HG02884 (cell line): Measurements from ENCODE around the gene TMPRSS9.

Source experiments
- ATAC-seq: cut with Tn5 transposase; IDR thresholded peaks from one replicate; pipeline ENCODE4 v1.9.1; 2021; ENCODE audit warnings: mild to moderate bottlenecking, moderate library complexity; ENCODE audit not compliant: unreplicated experiment

TMPRSS9 gene

GRCh38 chr19:2431318-2432055 is 71.4 kb downstream of the TMPRSS9 start:
- no peak for ATAC-seq

- no peak for ATAC-seq
Observed at GRCh38 chr19:2432131-2432848, 72.2 kb downstream of the TMPRSS9 start.

- ATAC-seq, result no peak
Observed at GRCh38 chr19:2433854-2434253, 73.8 kb downstream of the TMPRSS9 start.

- ATAC-seq, result no peak
Observed at GRCh38 chr19:2434267-2434666, 74.2 kb downstream of the TMPRSS9 start.

- ATAC-seq, result no peak
Observed at GRCh38 chr19:2434721-2435265, 74.7 kb downstream of the TMPRSS9 start.

GRCh38 chr19:2436384-2436783 is 76.3 kb downstream of the TMPRSS9 start:
- no peak for ATAC-seq

- ATAC-seq, result no peak
Observed at GRCh38 chr19:2436926-2437325, 76.9 kb downstream of the TMPRSS9 start.

GRCh38 chr19:2438178-2438577 is 78.1 kb downstream of the TMPRSS9 start:
- no peak for ATAC-seq

- no peak for ATAC-seq
Observed at GRCh38 chr19:2440515-2440914, 80.5 kb downstream of the TMPRSS9 start.

GRCh38 chr19:2441096-2441752 is 81.2 kb downstream of the TMPRSS9 start:
- no peak for ATAC-seq

GRCh38 chr19:2443116-2443784 is 83.2 kb downstream of the TMPRSS9 start:
- ATAC-seq, result no peak

- ATAC-seq, result no peak
Observed at GRCh38 chr19:2443785-2444182, 83.7 kb downstream of the TMPRSS9 start.

GRCh38 chr19:2444251-2445002 is 84.4 kb downstream of the TMPRSS9 start:
- ATAC-seq, result no peak

GRCh38 chr19:2446381-2446780 is 86.3 kb downstream of the TMPRSS9 start:
- ATAC-seq, result no peak

GRCh38 chr19:2449019-2449418 is 89.0 kb downstream of the TMPRSS9 start:
- no peak for ATAC-seq

- ATAC-seq, result no peak
Observed at GRCh38 chr19:2451138-2451537, 91.1 kb downstream of the TMPRSS9 start.

GRCh38 chr19:2451741-2452140 is 91.7 kb downstream of the TMPRSS9 start:
- no peak for ATAC-seq

- no peak for ATAC-seq
Observed at GRCh38 chr19:2453431-2454025, 93.5 kb downstream of the TMPRSS9 start.

- ATAC-seq, result no peak
Observed at GRCh38 chr19:2454199-2454961, 94.3 kb downstream of the TMPRSS9 start.
